Esophagus muscularis mucosa (tissue), 4 donors: ENCODE results near the gene SLC45A1.

Source experiments
- EP300 ChIP-seq: sonication (generic); formaldehyde crosslinking; IDR thresholded peaks from one replicate; pipeline ENCODE4 v1.6.1; 2017; ENCODE audit warnings: antibody characterized with exemption
- POLR2AphosphoS5 ChIP-seq, 2 donors: sonication (generic); formaldehyde crosslinking; IDR thresholded peaks; one replicate each; pipeline ENCODE4 v1.6.1; 2017; ENCODE audit warnings: antibody characterized with exemption in 2 of 2
- TF ChIP-seq, protein P1 (sequence below), 3 experiments: fragments of 200-600 bp in 2 of 3; fragments of 450-650 bp in 1 of 3; sonication (generic) in 2 of 3; IDR thresholded peaks; one replicate each; pipeline ENCODE4 v1.5.1; 2017 to 2019; ENCODE audit warnings: antibody characterized with exemption in 3 of 3, mild to moderate bottlenecking in 2 of 3, moderate library complexity in 1 of 3

- TF ChIP-seq EP300: no peak
- no peak for TF ChIP-seq POLR2AphosphoS5 (IDR thresholded peaks at IDR 0.05)
- TF ChIP-seq, protein P1, sequence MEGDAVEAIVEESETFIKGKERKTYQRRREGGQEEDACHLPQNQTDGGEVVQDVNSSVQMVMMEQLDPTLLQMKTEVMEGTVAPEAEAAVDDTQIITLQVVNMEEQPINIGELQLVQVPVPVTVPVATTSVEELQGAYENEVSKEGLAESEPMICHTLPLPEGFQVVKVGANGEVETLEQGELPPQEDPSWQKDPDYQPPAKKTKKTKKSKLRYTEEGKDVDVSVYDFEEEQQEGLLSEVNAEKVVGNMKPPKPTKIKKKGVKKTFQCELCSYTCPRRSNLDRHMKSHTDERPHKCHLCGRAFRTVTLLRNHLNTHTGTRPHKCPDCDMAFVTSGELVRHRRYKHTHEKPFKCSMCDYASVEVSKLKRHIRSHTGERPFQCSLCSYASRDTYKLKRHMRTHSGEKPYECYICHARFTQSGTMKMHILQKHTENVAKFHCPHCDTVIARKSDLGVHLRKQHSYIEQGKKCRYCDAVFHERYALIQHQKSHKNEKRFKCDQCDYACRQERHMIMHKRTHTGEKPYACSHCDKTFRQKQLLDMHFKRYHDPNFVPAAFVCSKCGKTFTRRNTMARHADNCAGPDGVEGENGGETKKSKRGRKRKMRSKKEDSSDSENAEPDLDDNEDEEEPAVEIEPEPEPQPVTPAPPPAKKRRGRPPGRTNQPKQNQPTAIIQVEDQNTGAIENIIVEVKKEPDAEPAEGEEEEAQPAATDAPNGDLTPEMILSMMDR (IDR thresholded peaks at IDR 0.05): no peak
These were observed 2.1 kb upstream of the SLC45A1 start for GRCh38 chr1:8315573-8316475.
